ENCODE results near the gene PTGDR2.
A peak's percentile ranks its signal among the peaks of the same experiment; 100 is the strongest.

GRCh38 chr11:60841797-60842667 is 13.7 kb downstream of the PTGDR2 start, which contains the start of gene CCDC86:
- TF ChIP-seq POLR2AphosphoS5 (IDR thresholded peaks at IDR 0.05; ENCODE audit: low read depth, low read length) (peak; percentile 31; the same call in 1 of the 2 replicates), POLR2A (IDR thresholded peaks at IDR 0.05; ENCODE audit: low read depth, low read length) (peak; percentile 59; the same call in 1 of the 2 replicates)
